Lung microvascular endothelial cell (primary cell): ENCODE results near the gene DACT1. TPM values are rescaled to one million over a fixed set of nuclear protein-coding genes. Genes with fewer than 3 reads are reported as not detected.

ENCODE experiments used
- DNase-seq, 2 donors: peaks; one replicate each; pipeline versions ENCODE4 v3.0.0 to v3.0.0-alpha.2; 2010; ENCODE audit warnings: low read depth in 2 of 2
- total RNA-seq: library from RNA; depleted of rRNA; stranded (reverse); fragments of >200 nt; gene quantifications from 2 replicates; pipeline ENCODE4 v1.2.1, GENCODE V29; 2014

The DACT1 gene
- total RNA-seq, 1 donor from 2014 or later = 0.20 TPM

DNA sequence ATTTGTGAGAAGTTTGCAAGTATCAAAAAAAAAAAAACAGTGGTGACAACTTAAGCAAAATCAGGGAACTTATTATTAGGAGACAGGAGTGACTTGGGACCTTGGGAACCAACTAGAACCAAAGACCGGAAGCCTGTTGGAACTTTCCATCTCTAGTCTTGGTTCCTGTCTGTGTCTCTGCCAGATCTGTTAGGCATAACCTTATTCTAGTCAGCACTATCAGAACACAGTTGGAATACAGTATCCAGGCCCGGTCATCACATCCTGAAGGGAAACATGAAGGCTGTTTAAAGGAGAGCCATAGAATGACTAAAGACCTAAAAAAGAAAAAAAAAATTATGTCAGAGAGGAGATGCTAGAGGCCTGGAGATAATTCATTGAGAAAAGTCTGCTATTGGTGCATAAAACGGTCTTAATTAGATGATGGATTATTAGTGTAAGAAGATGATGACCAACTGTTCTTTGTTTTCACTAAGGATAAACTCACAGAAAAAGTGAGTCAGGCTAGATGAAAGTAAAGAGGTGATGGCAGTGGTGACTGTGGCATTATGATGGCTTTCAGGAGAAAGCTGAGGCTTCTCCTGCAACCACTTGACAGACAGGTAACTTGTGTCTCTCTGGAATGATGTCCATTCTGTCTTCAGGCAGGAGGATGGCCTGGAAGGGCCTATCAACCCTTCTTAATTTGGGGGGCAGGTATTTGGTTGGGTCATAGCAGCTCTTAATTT, 28.2 kb downstream of the DACT1 start:
- DNase-seq = no peak

DNA sequence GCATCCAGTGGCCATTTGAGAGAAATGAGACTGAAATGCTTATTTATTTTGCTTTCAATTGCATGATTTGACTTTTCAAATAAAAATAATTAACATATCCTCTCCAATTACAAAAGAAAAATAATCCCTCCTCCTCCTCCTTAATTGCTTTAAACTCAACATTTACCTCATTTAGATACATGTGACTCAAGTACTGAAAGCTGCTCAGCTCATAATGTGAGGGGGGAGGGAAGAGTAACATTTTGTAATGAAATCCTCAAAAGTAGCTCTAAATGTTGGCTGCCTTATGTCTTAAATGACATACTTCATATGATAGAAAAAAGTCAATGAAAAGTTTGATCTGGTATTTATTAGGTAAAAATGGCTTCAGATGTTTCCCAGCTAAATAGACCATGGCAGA, 29.0 kb downstream of the DACT1 start:
- no peak for DNase-seq

DNA sequence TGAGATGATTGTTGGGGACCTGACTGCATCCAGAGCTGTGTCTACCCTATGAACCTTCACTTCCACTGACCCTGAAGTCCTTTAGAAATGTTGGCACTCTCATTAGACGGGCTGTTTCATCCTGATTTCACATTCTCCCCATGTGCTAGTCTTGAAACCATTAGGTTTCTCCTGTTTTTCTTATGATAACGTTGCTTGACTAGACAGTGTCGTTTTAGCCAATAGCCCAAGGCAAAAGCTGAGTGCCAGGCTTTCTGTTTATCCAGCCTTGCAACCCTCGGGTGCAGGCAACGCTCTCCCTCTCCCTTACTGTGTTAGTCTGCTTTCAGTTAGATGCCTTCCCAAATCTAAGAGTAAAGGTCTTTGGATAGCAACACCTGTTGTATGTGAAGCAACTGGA, 30.1 kb downstream of the DACT1 start:
- no peak for DNase-seq

DNA sequence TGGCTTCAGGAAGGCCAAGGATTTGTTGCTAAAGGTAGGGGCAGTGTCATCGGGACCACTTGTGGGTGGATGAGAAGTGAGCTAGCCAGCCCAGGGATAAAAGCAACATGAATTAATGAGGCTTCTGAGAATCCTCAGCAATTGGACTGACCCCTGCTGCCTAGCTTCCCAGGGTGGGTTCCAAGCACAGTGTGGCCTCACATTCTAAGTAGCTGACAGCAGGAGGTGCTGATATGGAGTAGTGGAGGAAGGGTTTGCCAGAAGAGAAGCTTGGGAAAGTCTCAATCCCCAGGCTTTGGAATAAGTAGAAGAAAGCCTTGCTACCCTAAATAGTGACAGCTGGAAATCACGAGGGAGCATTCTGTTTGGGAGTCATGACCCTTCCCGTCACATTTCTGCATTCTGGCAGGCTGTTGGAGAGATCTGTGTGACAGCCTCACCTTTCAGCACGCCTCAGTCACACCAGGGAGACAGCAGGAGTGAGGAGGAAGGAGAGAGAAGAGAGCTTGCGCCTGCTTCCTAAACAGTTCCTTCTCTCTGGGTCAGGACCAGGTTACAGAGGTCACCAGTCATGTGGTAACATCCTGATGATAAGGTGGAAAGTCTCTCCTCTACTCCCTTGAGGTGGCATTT, 31.2 kb downstream of the DACT1 start:
- no peak for DNase-seq

DNA sequence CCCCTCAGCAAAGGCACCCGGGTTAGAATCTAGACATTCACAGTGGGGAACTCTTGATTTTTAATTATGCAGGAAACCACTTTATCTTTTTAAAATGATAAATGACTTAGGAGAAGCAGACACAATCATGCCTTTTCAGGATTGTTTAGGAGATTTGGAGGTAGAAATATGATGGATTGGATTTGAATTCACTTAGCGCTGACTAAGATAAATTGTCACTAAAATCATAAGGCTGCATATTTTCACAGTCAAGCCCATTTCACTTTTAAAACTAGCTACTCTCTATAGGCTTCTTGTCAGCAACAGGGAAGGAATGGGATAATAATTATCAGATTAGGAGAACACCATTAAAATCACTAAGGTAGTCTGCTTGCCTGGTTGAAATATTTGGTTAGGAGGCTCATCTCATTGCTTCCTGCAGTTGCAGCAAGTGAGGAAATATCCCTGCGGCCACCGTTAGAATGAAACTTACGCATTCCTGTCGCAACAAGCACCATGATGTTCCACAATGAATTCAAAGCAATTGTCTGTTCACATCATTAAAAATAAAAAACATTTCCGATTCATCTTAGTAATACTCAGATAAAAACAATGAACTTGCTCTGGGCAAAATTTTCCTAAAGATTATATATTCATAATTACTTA, 31.9 kb downstream of the DACT1 start:
- no peak for DNase-seq

DNA sequence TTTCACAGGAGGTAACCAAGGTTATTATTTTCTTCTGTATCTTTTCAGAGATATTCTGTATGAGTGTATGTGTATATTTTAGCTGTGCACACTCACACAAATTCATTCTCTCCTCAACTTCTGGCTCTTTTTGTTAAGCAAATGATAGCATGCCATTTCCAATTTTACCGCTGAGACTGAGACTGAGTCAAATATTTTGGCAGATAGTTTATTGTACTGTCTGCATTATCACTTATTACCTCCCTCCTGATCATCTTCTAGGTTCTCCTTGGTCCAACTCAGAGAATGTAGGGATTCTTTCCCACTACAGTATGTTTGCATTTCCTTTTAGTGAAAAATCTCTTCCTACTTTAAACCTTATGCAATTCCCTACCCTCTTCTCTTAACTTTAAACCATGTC, 33.3 kb downstream of the DACT1 start:
- DNase-seq = no peak

DNA sequence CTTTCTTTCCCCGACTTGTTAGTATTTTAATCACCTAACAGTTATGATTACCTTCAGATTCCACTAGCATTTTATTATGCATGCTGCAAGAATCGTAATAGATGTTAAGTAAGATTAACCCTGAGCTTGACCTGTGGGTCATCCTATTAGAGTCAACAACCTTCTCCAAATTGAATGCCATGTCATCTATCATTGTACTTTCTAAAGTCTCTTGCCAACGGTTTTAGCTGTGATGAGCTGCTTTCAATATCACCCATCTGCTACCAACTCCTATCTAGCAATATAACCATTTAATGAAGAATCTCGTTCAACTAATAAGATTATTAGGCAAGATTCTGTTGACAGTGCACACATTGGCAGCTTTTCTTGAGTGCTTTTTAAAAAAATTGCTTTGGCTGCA, 33.7 kb downstream of the DACT1 start:
- DNase-seq = no peak

DNA sequence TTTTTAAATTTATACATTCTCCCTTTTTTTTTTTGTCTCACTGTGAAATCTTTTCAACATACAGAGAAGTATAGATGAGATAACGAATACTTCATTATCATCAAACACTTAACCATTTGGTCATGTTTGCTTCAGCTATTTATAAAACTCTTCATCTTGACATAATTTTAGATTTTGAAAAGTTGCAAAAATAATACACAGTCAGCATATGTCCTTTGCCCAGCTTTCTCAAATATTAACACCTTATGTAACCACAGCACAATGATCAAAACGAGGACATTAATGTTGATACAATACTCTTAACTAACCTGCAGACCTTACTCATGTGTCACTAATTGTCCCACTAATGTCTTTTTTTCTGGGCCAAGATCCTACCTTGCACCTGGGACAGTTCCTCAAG, 36.0 kb downstream of the DACT1 start:
- no peak for DNase-seq

DNA sequence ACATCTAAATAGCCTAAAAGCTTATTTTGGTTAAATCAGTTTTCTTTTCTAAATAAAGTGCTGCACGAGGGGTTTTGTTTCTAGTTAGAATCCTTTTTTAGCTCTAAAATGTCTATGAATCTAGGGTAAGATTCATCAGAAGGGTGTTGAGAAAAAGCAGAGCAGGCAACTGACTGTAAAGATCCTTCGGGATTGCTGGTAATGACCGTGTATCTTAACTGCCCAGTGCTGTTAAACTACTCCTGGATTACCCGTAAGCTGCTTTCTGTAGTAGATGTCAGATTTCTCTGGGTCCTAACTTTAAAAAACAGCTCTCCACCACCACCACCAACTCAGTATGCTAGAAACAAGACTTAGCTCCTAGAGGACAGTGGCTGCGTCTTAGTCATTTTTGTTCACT, 39.2 kb downstream of the DACT1 start:
- DNase-seq = no peak

DNA sequence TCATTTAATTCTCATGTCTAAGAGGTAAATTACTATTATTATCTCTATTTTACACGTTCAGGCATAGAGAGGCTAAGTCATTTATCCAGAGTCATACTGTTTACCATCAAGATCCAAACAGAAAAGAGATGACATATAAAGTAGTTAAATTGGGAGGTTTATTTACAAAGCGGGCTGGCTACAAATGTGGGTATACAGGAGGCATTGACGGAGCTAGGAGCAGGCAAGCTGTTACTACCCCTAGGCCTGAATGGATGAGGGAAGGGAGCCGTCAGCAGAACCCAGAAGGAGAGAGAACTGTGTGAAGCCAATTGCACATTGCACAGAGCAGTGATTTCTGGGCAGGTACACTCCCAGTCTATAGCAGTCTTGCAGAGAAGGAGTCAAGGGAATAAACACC, 39.8 kb downstream of the DACT1 start:
- DNase-seq = no peak

DNA sequence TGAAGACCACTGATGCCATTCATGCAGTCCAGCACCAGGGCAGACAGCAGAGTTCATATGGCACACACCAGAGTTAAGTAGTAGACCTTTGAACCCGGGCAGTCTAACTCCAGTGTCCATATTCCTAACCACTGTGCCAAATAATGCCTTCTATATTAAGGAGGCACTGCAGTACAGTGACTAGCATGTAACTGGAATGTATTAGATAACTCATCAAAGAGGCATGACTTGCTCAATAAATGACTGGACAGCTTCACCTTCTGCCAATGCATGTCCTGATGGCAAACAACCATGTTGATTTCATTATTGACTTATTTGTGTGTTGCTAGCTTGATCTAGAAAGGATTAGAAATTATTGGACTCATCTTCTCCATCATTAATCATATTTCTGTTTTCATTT, 40.2 kb downstream of the DACT1 start:
- DNase-seq = no peak

DNA sequence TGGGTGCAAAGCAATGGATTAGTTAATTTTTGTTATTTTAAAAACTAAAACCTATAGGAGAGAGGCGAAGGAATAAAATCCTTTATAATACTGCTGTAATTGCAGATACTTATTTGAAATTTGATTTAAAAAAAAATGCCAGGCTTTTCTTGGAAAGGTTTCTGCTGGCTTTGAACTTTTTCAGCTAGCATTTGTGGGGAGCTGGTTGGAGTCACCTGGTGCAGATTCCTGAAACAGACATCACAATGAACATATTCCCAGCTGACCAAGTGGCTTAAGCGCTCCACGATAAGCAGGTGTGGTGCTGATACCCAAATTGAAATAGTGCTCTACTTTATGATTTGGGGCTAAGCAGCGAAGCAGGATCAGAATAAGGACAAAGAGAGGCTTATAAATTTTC, 42.9 kb downstream of the DACT1 start:
- DNase-seq = no peak

DNA sequence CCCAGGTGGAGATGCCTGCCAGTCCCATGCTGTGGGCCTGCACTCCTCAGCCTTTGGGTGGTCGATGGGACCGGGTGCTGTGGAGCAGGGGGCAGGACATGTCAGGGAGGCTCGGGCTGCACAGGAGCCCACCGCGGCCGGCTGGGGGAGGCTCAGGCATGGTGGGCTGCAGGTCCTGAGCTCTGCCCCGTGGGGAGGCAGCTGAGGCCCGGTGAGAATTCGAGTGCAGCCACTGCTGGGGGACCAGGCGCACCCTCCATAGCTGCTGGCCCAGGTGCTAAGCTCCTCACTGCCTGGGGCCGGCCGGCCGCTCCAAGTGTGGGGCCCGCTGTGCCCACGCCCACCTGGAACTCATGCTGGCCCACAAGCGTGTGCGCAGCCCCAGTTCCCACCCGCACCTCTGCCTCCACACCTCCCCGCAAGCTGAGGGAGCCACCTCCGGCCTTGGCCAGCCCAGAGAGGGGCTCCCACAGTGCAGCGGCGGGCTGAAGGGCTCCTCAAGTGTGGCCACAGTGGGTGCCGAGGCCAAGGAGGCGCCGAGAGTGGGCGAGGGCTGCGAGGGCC, 49.6 kb downstream of the DACT1 start:
- DNase-seq = no peak

DNA sequence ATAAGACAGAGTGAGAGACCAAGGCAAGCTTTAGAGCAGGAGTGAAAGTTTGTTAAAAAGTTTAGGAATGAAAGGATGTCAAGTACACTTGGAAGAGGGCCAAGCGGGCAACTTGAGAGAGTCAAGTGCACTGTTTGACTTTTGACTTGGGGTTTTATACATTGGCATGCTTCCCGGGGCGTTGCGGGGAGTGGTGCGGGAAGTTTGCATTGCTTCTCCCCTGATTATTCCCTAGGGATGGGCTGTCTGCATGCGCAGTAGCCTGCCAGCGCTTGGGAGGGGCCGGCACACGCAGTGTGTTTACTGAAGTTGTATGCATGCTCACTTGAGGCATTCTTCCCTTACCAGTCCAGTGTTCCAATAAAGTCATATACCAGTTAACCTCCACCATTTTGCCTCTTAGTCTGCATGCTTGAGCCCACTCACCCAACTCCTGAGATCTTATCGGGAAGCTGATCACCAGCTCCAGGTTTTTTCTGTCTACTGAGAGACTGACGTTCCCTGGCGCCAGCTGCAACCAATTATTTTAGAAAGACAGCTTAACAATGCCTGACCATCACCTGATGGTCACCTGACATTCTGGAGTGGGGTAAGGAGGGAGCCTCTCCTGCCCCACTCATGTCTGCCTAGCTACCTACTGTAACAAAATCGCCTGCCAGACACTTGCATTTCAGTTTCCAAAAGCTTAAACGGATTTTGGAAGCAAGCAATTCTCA, 53.2 kb downstream of the DACT1 start:
- DNase-seq = no peak

DNA sequence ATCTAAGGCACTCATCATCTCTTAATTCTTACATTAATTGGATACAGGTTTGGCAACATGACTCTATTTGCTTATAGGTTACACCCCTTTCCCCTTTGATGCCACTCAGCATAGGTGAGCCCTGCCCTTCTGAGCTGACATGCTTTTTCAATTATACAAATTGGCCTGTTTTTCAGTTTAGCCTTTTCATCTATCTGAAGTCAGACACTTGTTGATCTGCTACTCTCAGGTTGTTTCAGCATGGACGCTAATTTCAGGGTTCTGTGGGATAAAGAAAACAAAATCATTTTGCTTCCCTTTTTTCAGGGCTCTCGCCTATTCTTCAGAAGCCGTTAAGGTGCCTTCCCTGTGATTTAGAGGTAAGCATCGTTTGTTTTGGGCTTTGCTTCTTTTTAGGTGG, 55.3 kb downstream of the DACT1 start:
- DNase-seq = no peak

DNA sequence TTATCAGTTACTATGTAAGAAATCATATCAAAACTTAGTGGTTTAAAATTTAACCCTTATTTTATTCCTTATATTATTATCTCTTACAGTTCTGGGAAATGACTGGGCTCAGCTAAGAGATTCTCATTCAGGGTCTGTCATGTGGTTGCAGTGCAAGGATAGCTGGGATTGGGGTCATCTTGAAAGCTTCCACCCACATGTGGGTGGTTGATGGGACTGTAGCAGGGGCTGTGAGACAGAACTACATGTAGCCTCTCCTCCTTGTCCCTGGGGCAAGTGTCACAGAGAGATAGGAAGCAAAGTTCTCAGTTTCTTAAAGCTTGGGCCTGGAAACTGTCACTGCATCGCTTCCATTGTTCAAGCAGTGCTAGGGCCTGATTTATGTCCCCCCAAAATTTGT, 57.8 kb downstream of the DACT1 start:
- no peak for DNase-seq

DNA sequence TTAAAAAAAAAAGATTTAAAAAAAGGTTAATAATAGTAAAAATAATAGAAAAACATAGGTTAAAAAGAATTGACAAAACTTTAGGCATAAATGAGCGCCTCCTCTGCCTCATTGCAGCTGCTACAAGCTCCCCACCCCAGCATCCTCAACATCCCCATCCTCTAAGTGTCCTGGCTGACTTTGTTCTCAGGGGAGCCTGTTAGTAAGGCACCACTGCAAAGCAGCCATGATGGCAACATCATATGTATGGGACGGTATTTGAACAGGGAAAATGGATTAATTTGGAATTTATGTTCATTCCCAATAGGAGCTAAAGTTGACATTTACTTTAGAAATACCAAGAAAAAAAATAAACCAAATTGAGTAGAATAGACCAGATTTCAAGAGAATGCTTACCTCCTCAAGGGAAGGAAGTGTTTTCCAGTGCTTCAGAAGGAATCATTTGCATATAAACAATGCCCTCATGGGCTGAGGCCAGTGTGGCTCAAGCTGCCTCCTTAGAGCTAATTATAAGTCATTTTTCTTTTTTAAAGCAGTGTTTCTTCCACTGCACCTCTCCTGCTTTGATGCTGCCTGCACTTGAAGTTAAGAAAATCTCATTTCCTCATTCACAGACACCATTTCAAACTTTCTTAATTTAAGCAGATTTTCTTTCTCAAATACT, 59.6 kb downstream of the DACT1 start:
- no peak for DNase-seq
